HPDE6-E6E7 (cell line): ENCODE results near the gene ZFP28.

Experiments
- DNase-seq: peaks from one replicate; pipeline ENCODE4 v3.0.0; 2011; ENCODE audit warnings: missing footprints; ENCODE audit errors: extremely low spot score

ZFP28 gene

GRCh38 chr19:56538761-56539263 is at the start of gene ZFP28:
TSS of gene ZFP28 (plus strand) at chr19:56538948. CDS start at chr19:56539019, 71 bp downstream.
- no peak for DNase-seq

DNA sequence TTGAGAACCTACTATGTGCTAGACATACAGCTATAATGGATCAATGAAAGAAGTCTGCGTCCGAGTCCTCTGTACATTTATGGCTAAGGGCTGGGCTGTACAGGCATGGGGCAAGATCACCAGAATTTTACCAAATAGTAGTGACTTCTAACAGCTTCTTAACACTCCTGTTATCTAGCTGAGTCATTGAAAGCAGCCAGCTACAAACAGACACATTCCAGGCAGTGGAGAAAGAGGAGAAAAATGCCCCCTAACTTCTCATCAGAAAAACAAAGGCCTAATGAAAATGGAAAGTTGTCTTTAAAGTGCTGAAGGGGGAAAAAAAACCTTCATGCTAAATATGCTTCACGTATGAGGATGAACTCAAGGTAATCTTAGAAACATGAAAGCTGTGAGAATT is 47.3 kb upstream of the ZFP28 start:
- no peak for DNase-seq

GRCh38 chr19:56504581-56504980 is 34.2 kb upstream of the ZFP28 start:
- DNase-seq, result no peak

DNA sequence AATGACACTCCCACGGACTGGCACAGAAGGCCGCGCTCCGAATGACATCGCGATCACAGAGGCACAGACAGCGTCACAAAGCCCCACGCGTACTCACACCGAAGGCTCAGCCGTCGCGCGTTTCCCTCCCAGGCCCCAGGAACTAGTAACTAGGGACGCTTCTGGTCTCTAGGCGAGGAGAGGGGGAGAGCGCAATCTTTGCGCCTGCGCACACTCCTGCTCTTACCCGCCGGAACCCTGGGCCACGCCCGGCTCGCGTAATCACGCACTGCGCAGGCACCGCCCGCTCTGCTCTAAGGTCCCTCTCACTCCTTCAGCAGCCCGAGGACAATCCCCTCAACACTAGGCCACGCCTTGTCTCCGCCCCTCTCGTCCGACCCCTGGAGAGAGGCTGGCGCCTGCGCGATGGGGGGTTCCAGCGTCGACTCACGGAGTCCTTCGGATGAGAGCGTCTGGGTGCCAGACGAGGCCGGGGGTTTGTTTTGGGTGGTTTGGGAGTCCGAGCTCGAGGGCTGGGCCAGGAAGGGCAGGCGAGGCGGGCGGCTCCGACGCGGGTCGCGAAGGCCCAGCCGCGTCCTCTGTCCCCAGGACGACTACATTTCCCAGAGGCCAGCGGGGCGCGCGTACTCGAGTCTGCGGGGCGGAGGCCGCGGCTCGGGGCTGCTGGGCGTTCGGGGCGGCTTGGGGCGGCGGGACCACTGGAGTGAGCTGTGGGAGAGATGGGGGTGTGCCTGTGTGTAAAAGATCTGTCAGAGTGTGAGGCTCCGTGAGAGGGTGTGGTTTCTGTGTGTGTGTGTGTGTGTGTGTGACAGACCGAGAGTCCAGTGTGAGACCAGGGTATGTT is 31.1 kb upstream of the ZFP28 start, which contains the start of gene ZNF471:
Gene ZNF471, plus strand, starts transcription at position 410 of the 844 bp plus-strand sequence. CDS start 3,717 bp downstream, outside the sequence.
- peak; percentile 79 for DNase-seq

DNA sequence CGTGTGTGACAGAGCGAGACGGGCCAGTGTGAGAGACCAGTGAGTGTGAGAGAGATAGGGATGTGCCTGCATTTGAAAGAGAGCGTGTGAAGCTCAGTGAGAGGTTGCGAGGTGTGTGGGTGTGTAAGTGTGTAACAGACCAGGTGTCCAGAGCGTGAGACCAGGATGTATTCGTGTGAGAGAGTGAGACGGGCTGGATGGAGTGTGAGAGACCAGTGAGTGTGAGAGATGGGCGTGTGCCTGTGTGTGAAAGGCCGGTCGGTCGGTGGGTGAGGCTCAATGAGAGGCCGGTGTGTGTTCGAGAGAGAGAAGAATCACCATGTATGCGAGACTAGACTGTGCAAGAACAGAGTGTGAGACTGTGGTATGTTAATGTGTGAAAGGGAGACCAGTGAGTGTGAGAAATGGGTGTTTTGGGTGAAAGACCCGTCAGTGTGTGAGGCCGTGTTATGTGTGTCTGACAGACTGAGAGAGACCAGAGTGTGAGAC is 30.4 kb upstream of the ZFP28 start:
- no peak for DNase-seq

DNA sequence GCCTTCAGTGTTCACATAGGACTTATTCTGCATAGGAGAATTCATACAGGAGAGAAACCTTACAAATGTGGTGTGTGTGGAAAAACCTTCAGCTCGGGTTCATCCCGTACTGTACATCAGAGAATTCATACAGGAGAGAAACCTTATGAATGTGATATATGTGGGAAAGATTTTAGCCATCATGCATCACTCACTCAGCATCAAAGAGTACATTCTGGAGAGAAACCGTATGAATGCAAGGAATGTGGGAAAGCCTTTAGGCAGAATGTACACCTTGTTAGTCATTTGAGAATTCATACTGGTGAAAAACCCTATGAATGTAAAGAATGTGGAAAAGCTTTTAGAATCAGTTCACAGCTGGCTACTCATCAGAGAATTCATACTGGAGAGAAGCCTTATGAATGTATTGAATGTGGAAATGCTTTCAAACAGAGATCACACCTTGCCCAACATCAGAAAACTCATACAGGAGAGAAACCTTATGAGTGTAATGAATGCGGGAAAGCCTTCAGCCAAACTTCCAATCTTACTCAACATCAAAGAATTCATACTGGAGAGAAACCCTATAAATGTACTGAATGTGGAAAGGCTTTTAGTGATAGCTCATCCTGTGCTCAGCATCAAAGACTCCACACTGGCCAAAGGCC is 13.4 kb upstream of the ZFP28 start:
- DNase-seq, result no peak

- DNase-seq, result no peak
Observed at GRCh38 chr19:56537442-56537841, 1.3 kb upstream of the ZFP28 start.

DNA sequence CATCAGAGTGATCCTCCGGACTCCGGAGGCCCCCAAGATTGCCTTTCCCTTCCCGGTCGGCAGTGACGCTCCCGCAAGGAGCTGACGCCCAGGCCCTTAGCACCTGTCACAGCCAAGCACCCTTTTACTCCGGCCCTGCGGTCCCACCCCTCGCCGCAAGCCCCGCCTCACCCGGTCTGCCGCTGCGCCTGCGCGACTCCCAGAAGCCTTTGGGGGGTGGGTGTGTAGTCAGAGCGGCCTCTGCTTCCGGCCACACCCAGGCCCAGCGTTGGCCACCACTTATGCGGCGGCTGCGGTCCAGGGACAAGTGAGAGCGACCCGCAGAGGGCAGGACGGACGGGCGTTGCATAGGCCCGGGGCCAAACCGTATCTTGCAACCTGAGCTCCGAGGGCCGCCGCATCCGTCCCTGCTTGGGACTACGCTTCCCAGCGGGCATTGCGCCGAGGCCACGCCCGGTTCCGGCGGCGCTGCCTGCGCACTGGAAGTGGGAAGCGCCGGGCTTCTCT is 441 bp upstream of the ZFP28 start:
- peak; percentile 69 for DNase-seq

DNA sequence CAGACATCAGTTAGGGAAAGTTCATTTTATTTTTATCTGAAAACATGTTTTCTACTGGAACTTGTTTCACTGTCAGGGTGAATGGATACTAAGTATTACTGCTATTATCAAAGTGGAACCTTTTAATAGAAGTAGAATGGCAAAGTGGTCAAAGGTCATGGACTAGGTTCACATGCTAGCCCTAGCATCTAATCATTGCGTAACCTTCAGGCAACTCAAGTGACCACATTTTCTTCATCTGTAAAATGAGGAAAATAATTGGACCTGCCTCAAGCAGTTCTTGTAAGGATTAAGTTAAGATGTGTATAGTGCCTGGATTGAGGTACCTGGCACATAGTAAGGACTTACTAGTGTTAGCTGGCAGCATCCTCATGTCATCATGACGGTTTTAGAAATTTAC is 5.0 kb downstream of the ZFP28 start:
- DNase-seq, result no peak

- DNase-seq, result no peak
Observed at GRCh38 chr19:56547535-56547934, 8.8 kb downstream of the ZFP28 start.

- no peak for DNase-seq
Observed at GRCh38 chr19:56554272-56554869, 15.6 kb downstream of the ZFP28 start.

GRCh38 chr19:56562766-56563165 is 24.0 kb downstream of the ZFP28 start:
- DNase-seq, result no peak

GRCh38 chr19:56566904-56567273 is 28.1 kb downstream of the ZFP28 start:
- DNase-seq, result peak; percentile 7

DNA sequence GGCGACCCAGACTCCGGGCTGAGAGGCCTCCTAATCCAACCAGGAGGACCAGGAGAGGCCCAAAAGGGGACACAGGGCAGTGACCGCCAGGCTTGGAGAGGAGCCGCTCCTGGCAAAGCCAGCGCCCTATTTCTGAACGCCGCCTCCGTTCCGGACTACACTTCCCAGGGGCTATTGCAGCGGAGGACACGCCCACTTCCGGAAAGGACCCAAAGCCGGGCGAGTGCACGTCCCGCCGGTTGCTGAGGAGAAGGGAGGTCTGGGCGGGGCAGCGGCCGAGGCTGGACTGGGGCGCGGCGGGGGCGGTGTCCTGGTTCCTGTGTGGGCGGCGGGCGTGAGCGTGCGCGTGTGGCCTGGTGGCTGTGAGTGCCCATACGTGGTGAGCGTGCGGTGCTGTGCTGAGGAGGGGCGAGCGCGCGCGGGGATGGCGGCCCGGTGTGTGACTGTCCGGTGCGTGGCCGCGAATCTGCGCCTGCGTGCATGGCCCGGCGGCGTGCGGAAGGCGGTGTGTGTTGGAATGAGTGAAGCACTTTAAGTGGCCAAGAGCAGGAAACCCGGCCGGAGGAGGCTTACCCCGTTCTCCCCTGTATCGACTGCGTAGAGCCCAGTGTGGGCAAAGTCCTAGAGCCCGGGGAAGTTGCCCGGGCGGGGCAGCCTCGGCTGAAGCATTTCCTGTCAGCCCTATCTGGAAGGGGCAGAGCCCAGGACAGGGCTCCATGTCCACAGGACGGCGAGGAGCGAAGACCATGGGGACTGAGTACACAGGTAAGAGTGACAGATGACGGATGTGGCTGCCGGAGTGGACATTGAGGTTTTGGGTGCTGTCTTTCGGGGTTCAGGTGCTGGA is 28.7 kb downstream of the ZFP28 start, which contains the start of gene ZNF470:
Gene ZNF470, plus strand, starts transcription at position 195 of the 847 bp plus-strand sequence. CDS start 2,844 bp downstream, outside the sequence.
- DNase-seq, result peak; percentile 88

DNA sequence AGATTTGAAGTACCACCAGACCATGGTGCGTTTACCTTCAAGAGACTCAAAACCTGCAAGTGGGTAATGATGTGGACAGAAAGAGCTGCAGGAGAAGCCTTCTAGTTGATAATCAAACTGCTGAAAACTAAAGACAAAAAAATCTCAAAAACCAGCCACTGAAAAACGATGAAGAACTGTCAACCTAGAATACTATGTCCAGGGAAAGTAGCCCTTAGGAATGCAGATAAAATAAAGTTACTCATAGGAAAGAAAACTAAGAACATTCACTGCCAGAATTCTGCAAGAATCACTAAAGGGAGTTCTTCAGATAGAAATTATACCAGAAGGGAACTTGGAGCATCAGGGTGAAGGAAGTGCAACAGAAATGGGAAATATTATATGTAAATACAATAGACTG is 33.8 kb downstream of the ZFP28 start:
- DNase-seq, result no peak

DNA sequence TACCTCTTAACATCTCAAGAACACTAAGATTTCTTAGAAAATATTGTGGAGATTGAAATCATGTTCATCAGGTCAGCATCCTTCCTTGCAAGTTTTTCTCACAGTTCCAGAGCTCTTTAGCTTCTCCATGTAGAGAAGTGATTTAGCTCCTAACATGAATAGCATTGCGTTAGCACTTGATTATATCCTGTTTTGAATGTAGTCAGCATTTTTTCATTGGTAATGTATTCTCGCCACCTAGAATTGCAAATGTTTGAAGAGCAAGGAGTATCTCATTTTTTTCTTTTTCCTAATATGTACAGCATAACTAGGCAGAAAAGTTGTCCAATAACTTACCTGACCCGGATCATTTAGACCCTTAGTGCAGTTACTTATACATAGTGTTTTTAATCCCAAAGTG is 35.2 kb downstream of the ZFP28 start:
- DNase-seq, result no peak

DNA sequence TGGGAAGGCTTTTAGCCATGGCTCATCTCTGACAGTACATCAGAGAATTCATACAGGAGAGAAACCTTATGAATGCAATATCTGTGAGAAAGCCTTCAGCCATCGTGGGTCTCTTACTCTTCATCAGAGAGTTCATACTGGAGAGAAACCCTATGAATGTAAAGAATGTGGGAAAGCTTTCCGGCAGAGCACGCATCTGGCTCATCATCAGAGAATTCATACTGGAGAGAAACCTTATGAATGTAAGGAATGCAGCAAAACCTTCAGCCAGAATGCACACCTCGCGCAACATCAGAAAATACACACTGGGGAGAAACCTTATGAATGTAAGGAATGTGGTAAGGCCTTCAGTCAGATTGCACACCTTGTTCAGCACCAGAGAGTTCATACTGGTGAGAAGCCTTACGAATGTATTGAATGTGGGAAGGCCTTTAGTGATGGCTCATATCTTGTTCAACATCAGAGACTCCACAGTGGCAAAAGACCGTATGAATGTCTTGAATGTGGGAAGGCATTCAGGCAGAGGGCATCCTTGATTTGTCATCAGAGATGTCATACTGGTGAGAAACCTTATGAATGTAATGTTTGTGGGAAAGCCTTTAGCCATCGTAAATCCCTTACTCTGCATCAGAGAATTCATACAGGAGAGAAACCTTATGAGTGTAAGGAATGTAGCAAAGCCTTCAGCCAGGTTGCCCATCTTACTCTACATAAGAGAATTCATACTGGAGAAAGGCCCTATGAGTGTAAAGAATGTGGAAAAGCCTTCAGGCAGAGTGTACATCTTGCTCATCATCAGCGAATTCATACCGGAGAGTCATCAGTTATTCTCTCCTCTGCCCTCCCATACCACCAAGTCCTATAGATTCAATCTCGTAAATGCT is 39.2 kb downstream of the ZFP28 start:
- DNase-seq, result no peak

DNA sequence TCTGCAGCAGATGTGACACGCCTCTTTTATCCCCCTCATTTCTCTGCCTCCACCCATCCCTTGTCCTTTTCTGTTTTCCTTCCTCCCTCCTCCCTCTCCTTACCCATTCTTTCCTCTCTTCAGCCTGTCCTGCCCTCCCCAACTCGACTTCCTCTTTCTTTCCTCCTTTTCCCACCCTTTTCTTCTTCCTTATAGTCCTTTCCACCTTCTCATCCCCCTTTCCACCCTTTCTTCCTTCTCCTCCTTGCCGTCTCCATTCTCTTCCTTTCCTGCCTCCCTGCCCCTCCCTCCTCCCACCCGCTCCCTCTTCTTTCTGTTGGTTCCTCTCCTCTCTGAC is 55.7 kb downstream of the ZFP28 start:
- no peak for DNase-seq

GRCh38 chr19:56594783-56595547 is 56.2 kb downstream of the ZFP28 start, which contains the start of gene ZNF71:
TSS of gene ZNF71 (plus strand) at chr19:56595302. CDS start at chr19:56601559, 6,257 bp downstream.
- DNase-seq, result peak; percentile 91
